Right lobe of liver (tissue), 4 donors: ENCODE results near the gene TMPRSS11A.

Experiments used
- POLR2A ChIP-seq: fragments of 450-650 bp; IDR thresholded peaks from one replicate; pipeline ENCODE4 v1.6.1; 2017; ENCODE audit warnings: antibody characterized with exemption, mild to moderate bottlenecking
- TF ChIP-seq, protein P1 (sequence below), 4 donors: fragments of 200-600 bp in 3 of 4; fragments of 450-650 bp in 1 of 4; IDR thresholded peaks; one replicate each; pipeline versions ENCODE4 v1.5.1 to v1.8.0; 2016 to 2022; ENCODE audit warnings: antibody characterized with exemption in 4 of 4, mild to moderate bottlenecking in 2 of 4
- donor health status: DM: no; HTN: no; CAD: no.
- donor health status: DM: no; HTN: no; CAD: no.
- donor health status: DM: no; HTN: yes; CAD: no.

- TF ChIP-seq, protein P1, sequence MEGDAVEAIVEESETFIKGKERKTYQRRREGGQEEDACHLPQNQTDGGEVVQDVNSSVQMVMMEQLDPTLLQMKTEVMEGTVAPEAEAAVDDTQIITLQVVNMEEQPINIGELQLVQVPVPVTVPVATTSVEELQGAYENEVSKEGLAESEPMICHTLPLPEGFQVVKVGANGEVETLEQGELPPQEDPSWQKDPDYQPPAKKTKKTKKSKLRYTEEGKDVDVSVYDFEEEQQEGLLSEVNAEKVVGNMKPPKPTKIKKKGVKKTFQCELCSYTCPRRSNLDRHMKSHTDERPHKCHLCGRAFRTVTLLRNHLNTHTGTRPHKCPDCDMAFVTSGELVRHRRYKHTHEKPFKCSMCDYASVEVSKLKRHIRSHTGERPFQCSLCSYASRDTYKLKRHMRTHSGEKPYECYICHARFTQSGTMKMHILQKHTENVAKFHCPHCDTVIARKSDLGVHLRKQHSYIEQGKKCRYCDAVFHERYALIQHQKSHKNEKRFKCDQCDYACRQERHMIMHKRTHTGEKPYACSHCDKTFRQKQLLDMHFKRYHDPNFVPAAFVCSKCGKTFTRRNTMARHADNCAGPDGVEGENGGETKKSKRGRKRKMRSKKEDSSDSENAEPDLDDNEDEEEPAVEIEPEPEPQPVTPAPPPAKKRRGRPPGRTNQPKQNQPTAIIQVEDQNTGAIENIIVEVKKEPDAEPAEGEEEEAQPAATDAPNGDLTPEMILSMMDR (IDR thresholded peaks at IDR 0.05) = no peak
- no peak for TF ChIP-seq POLR2A
Observed at GRCh38 chr4:67941074-67941473, 22.2 kb downstream of the TMPRSS11A start.
